Measurements from ENCODE around the gene ANKRD13A. TPM values are rescaled to one million over a fixed set of nuclear protein-coding genes. Genes with fewer than 3 reads are reported as not detected.

ANKRD13A gene
- total RNA-seq, 1 experiment from 2014 or later: 19.9 TPM

- Histone ChIP-seq H3K27ac (ENCODE audit: low read depth, low read length) (no peak overlapping the region), H3K4me3 (replicated peaks in 1 of 2; ENCODE audit: low read depth in 1 of 2, low read length in 2 of 2) (no peak overlapping the region), H3K27me3 (ENCODE audit: insufficient read depth, low read length) (no peaks in the 10 kb centered on the region), H3K9ac (ENCODE audit: low read length) (no peak overlapping the region), H3K36me3 (ENCODE audit: control insufficient read depth in 1 of 2, insufficient read depth in 2 of 2, low read length in 2 of 2) (peaks cover 5 to 15% of the 10 kb centered on the region in 2 experiments; a peak in 2 of 4 replicates), H4K20me1 (ENCODE audit: insufficient read depth) (no peaks in the 10 kb centered on the region), H3K4me1 (ENCODE audit: control insufficient read depth in 1 of 2, insufficient read depth in 2 of 2, low read length in 2 of 2) (peaks cover 3 to 14% of the 10 kb centered on the region in 2 experiments; a peak in 3 of 4 replicates), H3K4me2 (ENCODE audit: low read length) (no peak overlapping the region), H3K9me3 (ENCODE audit: control insufficient read depth in 1 of 2, insufficient read depth in 1 of 2, low read depth in 1 of 2, low read length in 2 of 2) (no peaks in the 10 kb centered on the region), H3K79me2 (ENCODE audit: insufficient read depth, low read length) (no peaks in the 10 kb centered on the region), H2AFZ (ENCODE audit: low read depth, low read length, poor library complexity, severe bottlenecking) (no peak overlapping the region), H3K9me2 (ENCODE audit: insufficient read depth) (no peaks in the 10 kb centered on the region)
- DNase-seq (ENCODE audit: low read depth, low spot score): no peak
- ChIA-PET CTCF (no interaction called here), RAD21 (ENCODE audit: low non-redundant PET in 1 of 2, low total read pairs in 2 of 2, uncharacterized antibody in 2 of 2, unreplicated experiment in 2 of 2) (no interaction called here), POLR2A (no interaction called here)
- TF ChIP-seq, protein P1, sequence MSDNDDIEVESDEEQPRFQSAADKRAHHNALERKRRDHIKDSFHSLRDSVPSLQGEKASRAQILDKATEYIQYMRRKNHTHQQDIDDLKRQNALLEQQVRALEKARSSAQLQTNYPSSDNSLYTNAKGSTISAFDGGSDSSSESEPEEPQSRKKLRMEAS (IDR thresholded peaks at IDR 0.05): no peak
- no peak for TF ChIP-seq EZH2phosphoT487 (IDR thresholded peaks at IDR 0.05; ENCODE audit: borderline replicate concordance)
- TF ChIP-seq EGR1 (IDR thresholded peaks at IDR 0.05; ENCODE audit: low read depth): no peak
- TF ChIP-seq RAD21 (IDR thresholded peaks at IDR 0.05; ENCODE audit: low read depth): no peak
- no peak for TF ChIP-seq YY1 (IDR thresholded peaks at IDR 0.05; ENCODE audit: extremely low read depth, insufficient replicate concordance, low read depth, low read length)
- no peak for TF ChIP-seq EZH2 (IDR thresholded peaks at IDR 0.05)
- no peak for TF ChIP-seq TCF7L2 (IDR thresholded peaks at IDR 0.05; ENCODE audit: borderline replicate concordance, extremely low read depth, insufficient read depth, insufficient read length)
- intact Hi-C loops (cut with micrococcal nuclease): no loop called here
- no peak for ATAC-seq
- no TSS peak for BruUV-seq (replicated peaks)
Observed at GRCh38 chr12:109963330-109963729, 35.9 kb upstream of the ANKRD13A start.

GRCh38 chr12:109963743-109964429 is 35.3 kb upstream of the ANKRD13A start:
- Histone ChIP-seq H3K27me3 (ENCODE audit: insufficient read depth, low read length) (no peaks in the 10 kb centered on the region), H4K20me1 (ENCODE audit: insufficient read depth) (no peaks in the 10 kb centered on the region), H3K9me2 (ENCODE audit: insufficient read depth) (no peaks in the 10 kb centered on the region), H3K9ac (ENCODE audit: low read length) (no peak overlapping the region), H3K27ac (ENCODE audit: low read depth, low read length) (no peak overlapping the region), H3K4me1 (ENCODE audit: control insufficient read depth in 1 of 2, insufficient read depth in 2 of 2, low read length in 2 of 2) (peaks cover 3 to 19% of the 10 kb centered on the region in 2 experiments; a peak in 3 of 4 replicates), H3K9me3 (ENCODE audit: control insufficient read depth in 1 of 2, insufficient read depth in 1 of 2, low read depth in 1 of 2, low read length in 2 of 2) (no peaks in the 10 kb centered on the region), H3K36me3 (ENCODE audit: control insufficient read depth in 1 of 2, insufficient read depth in 2 of 2, low read length in 2 of 2) (peaks cover 5 to 15% of the 10 kb centered on the region in 2 experiments; a peak in 2 of 4 replicates), H3K79me2 (ENCODE audit: insufficient read depth, low read length) (no peaks in the 10 kb centered on the region), H3K4me3 (replicated peaks in 1 of 2; ENCODE audit: low read depth in 1 of 2, low read length in 2 of 2) (no peak overlapping the region), H2AFZ (ENCODE audit: low read depth, low read length, poor library complexity, severe bottlenecking) (no peak overlapping the region), H3K4me2 (ENCODE audit: low read length) (no peak overlapping the region)
- POLR2A ChIA-PET: no interaction called here
- TF ChIP-seq SRF (IDR thresholded peaks at IDR 0.05; ENCODE audit: low read depth): no peak
- TF ChIP-seq JUND (IDR thresholded peaks at IDR 0.05): no peak
- DNase-seq (ENCODE audit: low read depth, low spot score): no peak
- RAD21 ChIA-PET (ENCODE audit: low non-redundant PET in 1 of 2, low total read pairs in 2 of 2, uncharacterized antibody in 2 of 2, unreplicated experiment in 2 of 2): no interaction called here
- ATAC-seq: no peak
- CTCF ChIA-PET: no interaction called here
- intact Hi-C loops (cut with micrococcal nuclease): no loop called here
- no TSS peak for BruUV-seq (replicated peaks)
